Skin epidermis (tissue), 12 donors: ENCODE data around the gene FBN2.
"Not testable (repeated sequence)": the region's sequence is repeated elsewhere in the genome, so short reads cannot be mapped to it uniquely, and the experiment has no call there.

Source experiments
- H3K27ac ChIP-seq, 21 experiments: fragments of 200-600 bp; sonication (generic) in 11 of 21; one replicate each; pipeline ENCODE4 v1.5.0; 2020; ENCODE audit warnings: mild to moderate bottlenecking in 3 of 21, inconsistent platforms in 2 of 21, moderate library complexity in 2 of 21
- H3K4me3 ChIP-seq, 7 experiments: fragments of 200-600 bp; sonication (generic) in 2 of 7; one replicate each; pipeline ENCODE4 v1.5.0; 2020; ENCODE audit warnings: inconsistent platforms in 2 of 7, mild to moderate bottlenecking in 2 of 7, moderate library complexity in 1 of 7

The FBN2 gene

DNA sequence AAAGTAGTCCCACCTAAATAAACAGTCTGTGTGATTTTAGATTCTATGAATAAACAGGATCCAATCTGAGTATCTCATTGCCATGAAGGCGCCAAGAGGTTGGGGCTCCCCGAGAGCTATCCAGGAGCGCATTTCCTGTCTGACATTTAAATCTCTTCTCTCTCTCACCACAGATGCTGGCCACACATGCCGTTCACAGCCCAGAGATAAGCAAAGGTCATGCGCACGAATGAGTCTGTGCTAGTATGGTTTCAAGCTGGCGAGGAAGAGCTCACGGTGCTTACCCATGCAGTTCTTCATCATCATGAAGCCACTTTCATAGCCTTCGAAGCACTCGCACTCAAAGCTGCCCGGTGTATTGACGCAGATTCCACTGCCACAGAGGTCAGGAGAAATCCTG, 199.4 kb downstream of the FBN2 start:
- Histone ChIP-seq H3K4me3 (no peak overlapping the region), H3K27ac (no peak overlapping the region)

DNA sequence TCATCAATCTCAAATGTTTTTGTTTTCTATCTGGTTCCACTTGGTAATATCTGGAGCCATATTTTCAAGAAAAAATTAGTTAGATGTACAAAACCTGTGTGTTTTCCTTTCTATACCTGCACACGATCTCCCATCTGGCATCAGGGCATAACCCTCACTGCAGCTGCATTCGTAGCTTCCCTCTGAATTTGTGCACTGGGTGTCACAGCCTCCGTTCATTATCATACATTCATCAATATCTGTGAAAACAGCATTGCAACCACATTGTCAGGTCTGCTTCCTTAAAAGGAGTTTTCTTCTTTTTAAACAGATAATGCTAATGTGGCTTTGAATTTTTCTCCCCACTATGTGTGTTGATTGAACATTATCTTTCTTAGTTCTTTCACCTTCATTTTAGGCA, 202.7 kb downstream of the FBN2 start:
- H3K27ac ChIP-seq, result no peak overlapping the region
- H3K4me3 ChIP-seq, result no peak overlapping the region

DNA sequence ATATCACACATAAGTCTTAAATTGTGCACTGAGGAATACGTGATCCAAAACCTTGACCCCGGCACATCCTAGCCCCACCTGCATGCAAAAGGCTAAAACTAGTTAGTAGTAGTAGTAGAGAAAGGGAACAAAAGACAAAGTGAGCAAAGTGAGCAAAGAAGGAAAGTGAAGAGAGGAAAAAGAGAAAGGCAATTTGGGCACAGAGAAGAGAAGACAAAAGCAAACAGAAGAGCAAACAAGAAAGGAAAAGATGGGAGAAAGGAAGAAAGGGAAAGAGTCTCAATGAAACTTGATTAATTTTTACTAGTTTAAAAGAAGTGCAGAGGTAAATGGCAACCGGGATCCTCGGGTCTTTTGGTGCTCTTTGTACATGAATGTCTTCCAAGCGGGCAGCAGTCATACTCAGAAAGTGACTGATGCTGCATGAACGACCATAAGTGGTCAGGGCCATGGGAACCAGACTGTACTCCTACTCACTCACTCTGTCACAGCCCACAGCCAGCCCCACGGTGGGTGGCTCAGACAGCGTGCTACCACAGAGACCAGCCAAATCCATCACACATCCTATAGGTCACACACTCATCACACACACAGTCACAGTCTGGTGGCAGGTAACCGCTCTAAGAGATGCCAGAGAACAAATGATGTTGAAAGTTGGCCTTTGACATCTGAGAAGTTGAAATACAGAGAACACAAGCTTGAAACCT, 203.9 kb downstream of the FBN2 start:
- Histone ChIP-seq H3K27ac (no peak overlapping the region), H3K4me3 (no peak overlapping the region)

DNA sequence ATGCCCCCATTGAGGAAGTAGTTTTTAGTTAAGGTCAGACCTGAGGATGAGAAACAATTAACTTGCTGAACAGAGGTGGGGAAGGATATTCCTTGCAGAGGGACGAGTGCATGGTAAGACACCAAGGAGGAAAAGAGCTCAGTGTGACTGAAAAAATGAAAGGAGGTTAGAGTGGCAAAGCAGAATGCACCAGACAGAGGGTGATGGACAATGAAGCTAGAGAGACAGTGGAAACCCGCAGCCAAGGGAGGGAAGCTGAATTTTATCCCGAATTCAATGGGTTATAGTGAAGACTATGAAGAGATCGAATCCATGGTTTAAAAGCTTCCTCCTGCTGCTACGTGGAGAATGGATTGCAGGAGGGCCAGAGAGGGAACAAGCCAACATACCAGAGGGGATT, 206.8 kb downstream of the FBN2 start:
- H3K27ac ChIP-seq, result no peak overlapping the region
- no peak overlapping the region for H3K4me3 ChIP-seq

DNA sequence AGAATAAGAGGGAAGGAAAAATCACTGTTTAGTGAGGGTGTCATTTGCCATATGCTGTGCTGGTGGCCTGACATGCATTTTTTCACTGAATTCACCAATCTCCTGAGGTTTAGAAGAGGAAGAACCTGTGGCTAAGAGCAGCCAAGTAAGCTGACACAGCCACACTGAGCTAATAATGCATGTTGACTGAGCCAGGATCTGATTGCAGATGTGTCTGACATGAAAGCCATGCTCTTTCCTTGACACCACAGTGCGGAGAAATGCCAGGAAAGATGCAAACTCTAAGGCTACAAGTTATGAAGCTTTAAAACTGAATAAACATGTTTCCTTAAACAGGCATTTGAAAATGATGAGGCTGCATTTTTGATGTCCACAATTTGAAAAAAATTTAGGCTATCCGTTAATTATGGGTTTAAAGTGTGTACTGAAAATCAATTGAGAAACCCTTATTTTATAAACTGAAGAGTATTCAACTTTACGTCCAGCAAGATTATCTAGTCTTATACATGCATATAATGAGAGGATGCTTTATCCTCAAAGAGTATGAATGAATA, 208.6 kb downstream of the FBN2 start:
- H3K27ac ChIP-seq, result no peak overlapping the region
- no peak overlapping the region for H3K4me3 ChIP-seq

DNA sequence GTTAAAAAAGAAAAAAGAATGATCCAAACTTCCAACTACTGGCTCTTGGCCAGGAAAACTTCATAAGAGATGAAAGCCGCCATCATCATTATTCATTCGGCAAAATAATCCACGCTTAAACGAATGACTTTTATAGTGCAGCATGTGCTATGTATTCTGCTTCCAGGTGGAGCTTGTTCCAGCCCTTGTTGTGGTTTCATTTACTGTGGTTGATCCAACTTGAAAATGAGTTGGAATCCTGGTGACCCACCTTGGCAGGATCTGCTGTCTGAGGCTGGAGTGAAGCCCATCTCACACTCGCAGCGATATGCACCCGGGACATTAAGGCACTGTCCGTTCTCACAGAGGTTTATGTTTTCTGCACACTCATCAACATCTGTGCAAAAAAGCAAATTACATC, 209.6 kb downstream of the FBN2 start:
- Histone ChIP-seq H3K27ac (no peak overlapping the region), H3K4me3 (no peak overlapping the region)

DNA sequence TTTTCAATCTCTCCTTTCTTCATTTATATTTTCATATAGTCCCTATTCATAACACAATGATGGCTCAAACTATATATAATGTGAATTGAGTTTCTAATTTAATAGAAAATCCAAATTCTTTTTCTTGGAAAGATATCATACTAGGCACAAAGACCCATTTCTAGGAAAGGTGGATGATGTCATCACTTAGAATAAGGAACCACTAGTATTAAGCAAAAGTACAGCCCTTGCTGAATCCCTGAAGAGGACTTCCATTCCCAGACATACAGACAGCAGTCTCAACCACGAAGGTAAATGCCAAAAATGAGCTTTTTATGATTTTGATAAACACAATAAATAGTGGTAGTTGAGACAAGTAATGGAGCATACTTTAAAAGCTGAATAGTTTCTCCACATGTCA, 210.0 kb downstream of the FBN2 start:
- H3K4me3 ChIP-seq, result no peak overlapping the region

DNA sequence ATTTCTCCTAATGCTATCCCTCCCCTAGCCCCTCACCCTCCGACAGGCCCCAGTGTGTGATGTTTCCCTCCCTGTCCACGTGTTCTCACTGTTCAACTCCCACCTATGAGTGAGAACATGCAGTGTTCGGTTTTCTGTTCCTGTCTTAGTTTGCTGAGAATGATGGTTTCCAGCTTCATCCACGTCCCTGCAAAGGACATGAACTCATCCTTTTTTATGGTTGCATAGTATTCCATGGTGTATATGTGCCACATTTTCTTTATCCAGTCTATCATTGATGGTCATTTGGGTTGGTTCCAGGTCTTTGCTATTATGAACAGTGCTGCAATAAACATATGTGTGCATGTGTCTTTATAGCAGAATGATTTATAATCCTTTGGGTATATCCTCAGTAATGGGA, 216.6 kb downstream of the FBN2 start:
- not testable (repeated sequence) for H3K27ac ChIP-seq, H3K4me3 ChIP-seq

More for the DNA sequence above, 210.0 kb downstream of the FBN2 start:
- H3K27ac ChIP-seq, result no peak overlapping the region

DNA sequence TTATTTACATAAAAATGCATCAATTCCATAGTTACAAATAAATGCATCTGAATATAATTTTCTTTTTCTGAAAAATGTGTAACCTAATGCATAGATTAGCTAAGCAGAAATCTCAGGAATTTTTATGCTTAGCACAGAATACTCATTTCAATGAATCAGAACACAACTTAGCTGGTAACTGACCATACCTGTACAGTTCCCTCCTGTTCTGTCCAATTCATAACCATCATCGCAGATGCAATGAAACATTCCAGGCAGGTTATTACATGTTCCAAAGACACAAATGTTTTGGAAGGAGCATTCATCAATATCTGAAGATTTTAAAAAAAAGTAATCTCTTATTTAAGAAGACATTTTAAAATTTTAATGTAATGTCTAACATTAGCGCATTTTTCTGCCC, 219.4 kb downstream of the FBN2 start:
- no peak overlapping the region for H3K27ac ChIP-seq
- no peak overlapping the region for H3K4me3 ChIP-seq

DNA sequence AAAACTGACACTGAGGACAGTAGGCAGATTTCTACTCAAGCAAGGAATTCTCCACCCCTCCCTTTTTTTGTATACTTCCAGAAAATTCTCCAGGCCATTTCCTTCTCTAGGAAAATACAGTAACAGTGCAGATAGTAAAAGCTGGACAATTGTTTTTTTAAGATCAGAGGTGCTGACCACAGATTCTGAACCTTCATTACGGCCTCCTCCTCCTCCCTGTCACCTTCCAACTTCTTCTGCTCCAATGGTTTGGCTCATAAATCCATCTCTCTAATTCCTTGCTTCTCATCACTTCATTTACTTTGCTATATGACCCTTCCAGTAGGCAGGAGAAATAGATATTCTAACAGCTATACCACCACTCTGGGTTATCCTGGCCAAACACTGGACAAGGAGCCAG, 220.6 kb downstream of the FBN2 start:
- H3K27ac ChIP-seq, result no peak overlapping the region
- no peak overlapping the region for H3K4me3 ChIP-seq

DNA sequence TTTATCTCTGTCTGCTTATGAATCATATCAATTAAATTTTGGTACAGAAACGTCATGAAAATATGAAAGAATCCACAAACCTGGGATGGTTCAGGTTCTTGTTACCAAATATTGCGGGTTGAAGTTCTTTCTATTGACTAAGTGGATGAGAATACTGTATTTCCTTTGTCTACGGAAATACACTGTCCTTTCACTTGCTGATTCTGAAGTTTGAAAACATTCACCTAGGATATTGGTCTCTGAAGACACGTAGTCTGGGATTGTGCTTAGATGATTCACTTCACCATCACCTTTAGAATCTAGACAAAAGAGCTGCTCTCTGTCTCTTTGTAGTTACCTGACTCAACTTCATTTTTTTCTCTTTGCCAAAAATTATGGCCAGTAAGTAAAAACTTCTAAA, 222.4 kb downstream of the FBN2 start:
- Histone ChIP-seq H3K27ac (no peak overlapping the region), H3K4me3 (no peak overlapping the region)

DNA sequence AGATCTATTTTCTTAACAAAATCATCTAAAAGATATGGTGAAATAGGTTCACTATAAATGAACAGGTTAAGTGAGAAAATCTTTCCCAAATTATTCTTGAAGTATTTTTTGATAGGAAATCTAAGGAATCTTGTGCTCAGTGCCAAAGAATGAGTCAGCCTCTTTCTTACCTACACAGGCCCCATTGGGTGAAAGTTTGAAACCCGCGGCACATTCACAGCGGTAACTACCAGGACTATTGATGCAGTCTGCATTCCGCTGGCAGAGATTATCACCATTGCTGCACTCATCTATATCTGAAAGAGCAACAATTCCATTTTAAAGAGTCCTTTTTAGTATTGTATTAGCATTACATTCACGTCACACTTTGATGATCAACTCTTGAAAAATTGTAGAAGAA, 232.7 kb downstream of the FBN2 start:
- H3K4me3 ChIP-seq, result no peak overlapping the region
- H3K27ac ChIP-seq, result no peak overlapping the region

DNA sequence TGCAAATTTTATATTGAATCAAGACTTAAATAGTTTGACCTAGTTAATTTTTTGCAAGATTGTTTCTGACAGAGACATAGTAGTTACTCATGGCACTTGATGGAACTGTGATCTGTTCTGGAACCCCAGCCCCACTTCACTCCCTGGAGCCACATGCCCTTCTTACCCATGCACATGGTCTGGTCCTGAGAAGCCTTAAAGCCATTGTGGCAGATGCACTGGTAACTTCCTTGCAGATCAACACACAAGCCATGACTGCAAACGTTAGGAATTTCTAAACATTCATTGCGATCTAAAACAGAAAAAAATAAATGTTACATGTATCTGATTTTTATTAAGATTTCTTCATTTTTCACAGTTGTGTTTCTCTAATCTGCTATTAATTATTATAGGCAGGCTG, 233.3 kb downstream of the FBN2 start:
- H3K4me3 ChIP-seq, result no peak overlapping the region
- no peak overlapping the region for H3K27ac ChIP-seq

DNA sequence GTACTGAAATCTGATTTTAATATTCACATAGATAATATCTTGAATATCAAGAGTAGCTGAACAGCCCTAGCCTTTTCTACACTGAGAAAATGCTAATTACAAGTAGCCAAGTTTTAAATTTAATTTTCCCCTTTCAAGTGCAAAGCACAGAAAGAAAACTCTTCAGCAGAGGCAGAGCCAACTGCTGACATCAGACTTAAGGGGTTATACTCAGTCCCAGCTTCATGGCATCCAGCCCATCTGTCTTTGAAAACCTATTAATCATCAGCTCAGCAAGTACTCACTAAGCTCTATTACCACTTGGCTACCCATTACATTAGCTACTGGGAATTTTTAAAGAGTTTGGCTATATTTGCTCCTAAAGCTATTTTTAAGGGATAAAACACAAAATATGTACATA, 234.0 kb downstream of the FBN2 start:
- H3K4me3 ChIP-seq, result no peak overlapping the region

DNA sequence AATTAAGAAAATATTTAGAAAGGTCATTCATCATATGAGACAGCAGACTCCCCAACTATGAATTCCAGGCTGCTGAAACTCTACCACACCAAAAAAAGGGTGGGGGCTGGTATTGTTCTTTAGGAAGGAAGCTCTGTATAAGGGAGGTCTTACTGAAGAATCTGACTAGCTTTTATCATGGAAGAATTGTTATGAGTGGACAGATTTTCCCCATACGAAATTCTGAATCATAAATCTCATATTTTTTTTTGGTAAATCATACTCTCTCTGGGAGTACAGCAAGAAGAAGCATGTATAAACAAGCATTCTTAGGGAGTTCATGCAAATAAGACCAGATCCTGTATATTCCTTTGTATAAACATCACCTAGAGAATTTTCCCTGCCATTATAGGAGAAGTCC, 234.5 kb downstream of the FBN2 start:
- Histone ChIP-seq H3K27ac (no peak overlapping the region), H3K4me3 (no peak overlapping the region)

More for the DNA sequence above, 234.0 kb downstream of the FBN2 start:
- no peak overlapping the region for H3K27ac ChIP-seq

DNA sequence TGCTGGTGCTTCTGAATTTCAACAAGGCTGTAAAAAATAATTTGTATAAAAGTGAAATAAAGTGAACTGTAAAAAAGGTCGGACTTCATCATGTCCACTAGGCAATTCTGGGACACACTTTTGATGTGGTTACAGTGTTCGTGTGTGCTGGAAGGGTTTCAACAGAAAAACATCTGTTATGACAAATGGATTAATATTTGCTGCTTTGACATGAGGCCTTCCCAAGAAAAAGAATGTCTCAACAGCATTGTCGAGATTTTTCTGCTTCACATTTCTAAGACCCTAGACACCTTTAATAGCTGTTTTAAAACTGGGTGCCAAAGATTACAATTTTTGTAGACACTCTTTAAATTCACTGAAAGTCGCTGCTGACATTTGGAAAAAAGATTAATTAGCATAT, 237.9 kb downstream of the FBN2 start:
- H3K27ac ChIP-seq, result no peak overlapping the region

DNA sequence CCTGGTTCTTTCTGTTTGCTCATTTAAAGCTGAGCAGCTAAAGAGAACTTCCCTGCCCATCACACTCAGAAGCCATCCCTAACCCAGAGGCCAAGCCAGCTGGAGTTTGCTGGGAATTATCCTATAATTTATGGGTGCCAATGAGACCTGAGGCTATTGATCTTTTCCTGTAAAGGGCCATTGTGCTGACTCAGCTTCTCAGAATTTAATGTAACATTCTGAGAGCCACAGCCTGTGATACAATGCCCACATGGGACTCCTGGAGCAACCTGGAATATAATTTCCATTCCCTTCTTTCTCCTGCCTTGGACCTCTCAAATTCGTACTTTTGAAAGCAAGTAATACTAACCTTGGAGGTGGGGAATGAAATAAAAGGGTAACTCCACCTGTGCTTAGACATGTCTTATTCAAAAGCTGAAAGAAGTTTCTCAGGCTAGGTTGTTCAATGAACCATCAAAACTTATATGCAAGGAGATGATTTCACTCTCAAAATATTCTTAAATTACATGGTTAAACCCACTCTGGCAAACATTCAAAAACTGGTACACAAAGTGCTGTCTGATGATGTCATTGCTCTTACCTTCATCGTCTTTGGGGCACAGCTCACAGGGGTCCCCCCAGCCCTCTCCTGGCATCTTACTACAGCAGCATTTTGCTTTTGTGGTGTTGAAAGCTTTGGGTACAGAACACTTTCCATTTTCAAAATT, 247.7 kb downstream of the FBN2 start:
- no peak overlapping the region for H3K27ac ChIP-seq
- H3K4me3 ChIP-seq, result no peak overlapping the region

More for the DNA sequence above, 237.9 kb downstream of the FBN2 start:
- H3K4me3 ChIP-seq, result no peak overlapping the region

DNA sequence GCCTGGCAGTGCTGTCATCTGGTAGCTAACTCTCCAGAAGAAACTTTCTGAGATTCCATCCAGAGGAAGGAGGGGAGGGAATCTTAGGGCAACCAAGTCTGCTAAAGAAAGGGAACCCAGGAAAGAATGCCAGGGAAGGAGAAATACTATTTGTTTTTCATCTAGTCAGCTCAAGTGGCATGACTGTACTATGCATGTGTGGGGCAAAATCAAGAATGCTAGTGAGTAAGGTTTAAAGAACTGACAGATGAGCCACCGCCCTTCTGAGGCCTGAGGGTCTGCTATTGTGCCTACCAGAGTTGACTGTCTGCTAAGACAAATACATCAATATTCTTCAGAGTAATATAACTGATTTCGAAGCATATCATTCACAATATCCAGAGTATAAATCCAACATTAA, 250.3 kb downstream of the FBN2 start:
- Histone ChIP-seq H3K27ac (no peak overlapping the region), H3K4me3 (no peak overlapping the region)

DNA sequence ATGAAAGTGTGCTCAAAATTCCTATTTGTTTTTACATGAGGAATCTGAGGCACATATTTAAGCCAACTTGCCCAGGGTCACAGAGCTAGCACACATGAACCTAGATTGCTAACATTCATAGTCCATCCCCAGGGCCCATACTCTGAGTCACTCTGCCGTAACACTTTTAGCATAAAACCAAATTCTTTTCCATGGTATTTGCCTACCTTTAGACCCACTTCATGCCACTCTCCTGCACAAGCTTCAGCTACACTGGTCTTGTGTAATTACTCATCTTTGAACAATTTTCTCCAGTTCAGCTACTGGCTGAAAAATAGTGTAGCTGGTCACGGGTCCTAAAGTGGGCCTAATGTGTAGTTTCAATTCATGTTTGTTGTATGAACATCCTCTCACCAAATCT, 253.8 kb downstream of the FBN2 start:
- Histone ChIP-seq H3K27ac (no peak overlapping the region), H3K4me3 (no peak overlapping the region)

DNA sequence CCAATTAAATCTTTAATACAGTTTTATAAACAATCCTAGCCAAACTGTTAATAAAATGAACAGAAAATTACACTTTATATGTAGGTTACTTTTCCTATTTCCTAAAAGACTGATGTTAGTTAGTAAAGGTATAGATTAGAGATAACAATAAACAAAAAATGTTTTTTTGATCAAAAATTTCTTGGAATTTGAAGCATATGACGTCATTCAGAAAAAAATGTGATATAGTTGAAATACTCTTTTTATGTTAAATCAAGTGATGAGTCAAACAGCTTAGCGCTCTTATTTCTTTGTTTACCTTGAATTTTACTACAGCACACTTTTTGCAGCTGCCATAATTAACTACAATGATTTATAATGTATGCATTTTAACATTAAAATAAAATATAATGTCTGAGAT, 258.7 kb downstream of the FBN2 start:
- H3K4me3 ChIP-seq, result no peak overlapping the region

DNA sequence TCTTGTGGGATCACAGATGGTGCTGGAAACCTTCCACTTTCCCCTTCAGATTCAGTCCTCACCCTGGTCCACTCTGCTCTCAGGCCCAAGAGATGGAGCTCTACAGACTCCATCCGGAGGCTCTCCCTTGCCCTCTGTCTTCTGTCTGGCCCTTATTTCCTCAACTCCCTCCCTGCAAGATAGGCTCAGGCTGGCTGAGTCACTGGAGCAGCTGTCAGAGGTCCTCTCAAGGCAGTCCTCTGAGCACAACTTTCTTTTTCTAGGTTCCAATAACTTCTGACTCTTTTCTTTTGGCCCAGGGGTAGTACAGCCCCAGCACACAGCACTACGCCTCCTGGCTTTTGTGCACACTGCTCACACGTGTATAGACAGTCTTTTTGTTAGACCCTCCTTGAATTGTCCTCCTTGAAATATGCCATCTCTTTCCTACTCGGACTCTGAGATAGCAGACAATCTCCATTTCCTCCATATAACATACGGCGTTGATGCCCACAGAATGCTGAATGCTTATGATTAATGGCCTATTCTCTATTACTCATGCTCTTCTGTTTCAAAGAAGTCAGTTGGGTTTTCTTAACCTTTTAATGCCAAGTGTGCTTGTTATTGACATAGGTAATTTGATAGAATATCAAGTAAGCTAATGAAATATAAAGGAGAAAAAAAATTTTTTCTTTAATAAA, 261.4 kb downstream of the FBN2 start:
- no peak overlapping the region for H3K4me3 ChIP-seq
- H3K27ac ChIP-seq, result no peak overlapping the region

More for the DNA sequence above, 258.7 kb downstream of the FBN2 start:
- H3K27ac ChIP-seq, result no peak overlapping the region
